GM18498 (cell line): Measurements from ENCODE around the gene RGS5.
"Not testable (repeated sequence)": the region's sequence is repeated elsewhere in the genome, so short reads cannot be mapped to it uniquely, and the experiment has no call there.

ENCODE experiments used
- ATAC-seq: cut with Tn5 transposase; IDR thresholded peaks from one replicate; pipeline ENCODE4 v1.9.1; 2021; ENCODE audit warnings: mild to moderate bottlenecking, moderate library complexity; ENCODE audit not compliant: unreplicated experiment

The RGS5 gene, protein sequence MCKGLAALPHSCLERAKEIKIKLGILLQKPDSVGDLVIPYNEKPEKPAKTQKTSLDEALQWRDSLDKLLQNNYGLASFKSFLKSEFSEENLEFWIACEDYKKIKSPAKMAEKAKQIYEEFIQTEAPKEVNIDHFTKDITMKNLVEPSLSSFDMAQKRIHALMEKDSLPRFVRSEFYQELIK

GRCh38 chr1:163202833-163203451 lies at the start of gene RGS5:
RGS5 (minus strand) TSS chr1:163202916; CDS start chr1:163202835, 81 bp downstream.
- no peak for ATAC-seq

GRCh38 chr1:163250382-163250974 lies 47.8 kb upstream of the RGS5 start:
- no peak for ATAC-seq

DNA sequence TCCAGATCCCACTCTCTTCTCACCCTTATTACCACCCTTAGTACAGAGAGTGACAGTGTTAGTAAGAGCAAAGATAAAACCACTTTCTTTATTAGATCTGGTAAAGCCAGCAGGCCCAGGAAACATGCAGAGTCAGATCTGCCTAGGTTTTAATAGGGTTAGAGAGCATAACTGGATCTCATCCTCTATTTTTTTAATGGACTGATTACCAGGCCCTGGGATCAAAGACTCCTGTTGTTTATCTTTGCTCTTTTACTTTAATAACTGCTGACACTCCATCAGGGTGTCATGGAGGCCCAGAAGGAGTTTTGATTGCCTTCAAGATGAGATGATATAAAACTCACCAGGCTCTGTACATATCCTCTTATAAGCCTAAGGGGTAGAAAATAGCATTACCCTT lies 45.3 kb upstream of the RGS5 start:
- ATAC-seq: no peak

- ATAC-seq: not testable (repeated sequence)
Measured at GRCh38 chr1:163244648-163245047, 41.9 kb upstream of the RGS5 start.

- no peak for ATAC-seq
Measured at GRCh38 chr1:163241746-163242145, 39.0 kb upstream of the RGS5 start.

GRCh38 chr1:163240705-163241104 lies 38.0 kb upstream of the RGS5 start:
- ATAC-seq: no peak

- not testable (repeated sequence) for ATAC-seq
Measured at GRCh38 chr1:163233643-163234042, 30.9 kb upstream of the RGS5 start.

DNA sequence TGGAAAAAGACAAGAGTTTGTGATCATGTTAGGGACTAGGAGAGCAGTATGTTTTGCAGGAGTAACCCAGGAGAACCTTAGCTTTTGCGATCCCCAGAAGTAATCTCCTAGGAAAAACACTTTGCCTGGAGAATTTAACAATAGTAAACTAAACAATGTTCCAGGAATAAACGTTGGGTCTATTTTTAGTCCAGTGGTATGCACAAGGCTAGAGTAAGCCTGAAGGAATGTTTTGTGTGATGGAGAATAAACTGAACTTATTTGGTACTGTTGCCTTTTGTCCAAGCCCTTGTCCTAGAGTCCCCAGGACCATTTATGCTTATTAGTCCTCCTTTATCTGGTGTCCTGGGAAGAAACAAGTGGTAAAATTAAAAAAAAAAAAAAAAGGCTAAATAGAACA lies 28.7 kb upstream of the RGS5 start:
- no peak for ATAC-seq

- ATAC-seq: no peak
Measured at GRCh38 chr1:163230827-163231226, 28.1 kb upstream of the RGS5 start.

GRCh38 chr1:163228271-163228670 lies 25.6 kb upstream of the RGS5 start:
- not testable (repeated sequence) for ATAC-seq

GRCh38 chr1:163227126-163227525 lies 24.4 kb upstream of the RGS5 start:
- ATAC-seq: no peak

GRCh38 chr1:163213626-163214025 lies 10.9 kb upstream of the RGS5 start:
- no peak for ATAC-seq

GRCh38 chr1:163211667-163212066 lies 9.0 kb upstream of the RGS5 start:
- no peak for ATAC-seq

- ATAC-seq: no peak
Measured at GRCh38 chr1:163205513-163205912, 2.8 kb upstream of the RGS5 start.

DNA sequence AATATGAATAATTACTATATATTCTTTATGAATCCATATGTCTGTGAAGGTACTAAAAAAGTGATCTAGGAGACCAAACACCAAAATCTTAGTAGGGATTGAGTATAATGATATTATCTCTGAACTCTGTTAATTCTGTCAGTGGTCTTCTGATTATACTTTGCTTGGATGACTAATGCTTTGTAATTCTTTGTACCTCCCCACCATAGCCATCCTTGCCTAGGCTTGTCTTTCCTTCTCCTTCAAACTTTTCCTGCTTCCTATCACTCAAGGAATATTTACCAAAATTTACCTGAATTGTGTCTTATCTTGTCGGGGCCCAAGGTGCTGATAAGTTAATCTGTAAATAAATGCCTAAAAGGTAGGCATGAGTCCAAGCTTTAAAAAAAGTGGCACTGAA lies 845 bp upstream of the RGS5 start:
- no peak for ATAC-seq

DNA sequence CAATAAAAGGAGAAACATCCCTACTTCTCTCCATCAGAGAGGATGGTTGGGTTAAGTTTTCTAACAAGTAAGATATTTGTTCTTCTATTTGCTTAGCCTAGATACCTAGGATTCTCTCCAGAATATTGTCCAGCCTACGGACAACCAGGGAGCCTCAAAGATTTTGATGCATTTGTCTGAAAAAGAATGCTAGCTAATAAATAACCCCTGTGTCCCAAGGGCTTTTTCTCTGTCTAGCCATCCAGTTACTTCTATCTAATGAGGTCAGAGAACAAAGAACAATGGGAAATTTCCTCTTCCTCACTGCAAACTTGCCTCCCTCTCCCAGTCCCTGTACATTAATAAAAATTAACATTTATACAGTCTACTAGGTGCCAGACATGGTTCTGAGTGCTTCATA lies 810 bp downstream of the RGS5 start:
- ATAC-seq: no peak

- no peak for ATAC-seq
Measured at GRCh38 chr1:163197022-163197421, 5.7 kb downstream of the RGS5 start.

DNA sequence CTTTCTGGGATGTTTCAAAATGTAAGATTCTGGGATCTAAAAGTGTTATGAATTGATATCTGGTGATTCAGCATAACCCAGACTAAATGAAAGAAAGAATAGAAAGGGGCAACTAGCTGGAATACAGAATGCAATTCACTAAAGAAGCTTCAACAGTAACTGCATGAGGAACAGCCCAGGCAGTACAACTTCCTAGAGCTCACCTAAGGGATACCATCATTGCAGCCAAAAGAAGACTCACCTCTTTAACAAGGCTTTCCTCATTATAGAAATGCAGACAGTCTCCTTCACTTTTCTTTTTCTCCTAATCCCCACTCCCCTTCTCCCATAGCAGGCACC lies 6.3 kb downstream of the RGS5 start:
- no peak for ATAC-seq

- ATAC-seq: no peak
Measured at GRCh38 chr1:163195728-163196448, 6.8 kb downstream of the RGS5 start.

DNA sequence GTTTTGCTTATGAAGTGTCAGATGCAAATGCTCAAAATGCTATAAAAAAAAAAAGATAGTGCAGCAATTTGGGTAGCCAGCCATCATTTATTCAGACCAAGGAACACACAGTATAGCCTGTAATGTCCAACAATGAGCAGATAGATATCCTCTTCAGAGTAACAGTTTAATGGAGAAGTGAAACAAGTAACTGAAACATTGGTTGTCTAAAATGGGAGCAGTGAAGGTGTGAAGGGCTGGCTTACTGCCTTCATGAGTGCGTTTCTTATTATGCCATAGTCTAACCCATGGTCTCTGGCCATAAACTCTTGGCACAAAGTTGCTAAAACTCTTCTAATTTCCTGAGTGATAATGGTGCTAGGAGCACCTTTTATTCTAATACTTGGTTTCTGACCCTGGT lies 11.4 kb downstream of the RGS5 start:
- ATAC-seq: peak; percentile 55

- no peak for ATAC-seq
Measured at GRCh38 chr1:163188947-163189346, 13.8 kb downstream of the RGS5 start.

DNA sequence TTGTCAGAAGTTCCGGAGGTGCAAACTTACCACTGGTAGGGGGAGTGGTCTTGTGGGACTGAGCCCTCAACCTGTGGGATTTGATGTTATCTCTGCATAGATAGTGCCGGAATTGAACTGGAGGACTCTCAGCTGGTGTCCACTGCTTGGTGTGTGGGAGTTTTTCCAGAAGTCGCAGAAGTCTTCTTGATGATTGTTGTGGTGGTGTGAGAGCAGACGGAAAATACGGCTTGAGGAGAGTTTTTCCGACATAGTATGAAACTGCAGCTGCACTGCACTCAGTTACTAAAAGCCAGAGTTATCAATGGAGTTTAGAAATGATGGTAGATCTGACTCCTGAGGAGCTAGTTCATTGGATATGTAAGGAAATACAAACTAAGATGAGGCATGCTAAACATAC lies 14.9 kb downstream of the RGS5 start:
- ATAC-seq: no peak
